ENCODE measurements around the gene RGS2.

The RGS2 gene

DNA sequence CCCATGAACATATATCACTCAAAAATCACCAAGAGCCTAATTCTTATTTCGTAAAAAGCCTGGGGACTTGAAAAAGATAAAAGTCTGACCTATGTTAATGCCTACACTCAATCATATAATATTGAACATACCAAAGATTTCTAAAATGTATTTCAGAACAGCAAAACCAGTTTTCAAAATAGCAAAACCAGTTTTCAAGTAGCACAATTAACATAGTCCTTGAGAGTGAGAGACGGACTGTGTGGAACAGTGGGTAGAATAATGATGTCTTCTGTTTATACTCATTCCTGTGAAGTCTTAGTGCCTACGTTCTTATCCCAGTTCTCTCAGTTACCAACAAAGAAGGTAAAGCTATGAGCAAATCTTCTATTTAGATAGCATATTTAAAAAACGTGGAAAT lies 22.3 kb upstream of the RGS2 start:
- TF ChIP-seq, protein P1, sequence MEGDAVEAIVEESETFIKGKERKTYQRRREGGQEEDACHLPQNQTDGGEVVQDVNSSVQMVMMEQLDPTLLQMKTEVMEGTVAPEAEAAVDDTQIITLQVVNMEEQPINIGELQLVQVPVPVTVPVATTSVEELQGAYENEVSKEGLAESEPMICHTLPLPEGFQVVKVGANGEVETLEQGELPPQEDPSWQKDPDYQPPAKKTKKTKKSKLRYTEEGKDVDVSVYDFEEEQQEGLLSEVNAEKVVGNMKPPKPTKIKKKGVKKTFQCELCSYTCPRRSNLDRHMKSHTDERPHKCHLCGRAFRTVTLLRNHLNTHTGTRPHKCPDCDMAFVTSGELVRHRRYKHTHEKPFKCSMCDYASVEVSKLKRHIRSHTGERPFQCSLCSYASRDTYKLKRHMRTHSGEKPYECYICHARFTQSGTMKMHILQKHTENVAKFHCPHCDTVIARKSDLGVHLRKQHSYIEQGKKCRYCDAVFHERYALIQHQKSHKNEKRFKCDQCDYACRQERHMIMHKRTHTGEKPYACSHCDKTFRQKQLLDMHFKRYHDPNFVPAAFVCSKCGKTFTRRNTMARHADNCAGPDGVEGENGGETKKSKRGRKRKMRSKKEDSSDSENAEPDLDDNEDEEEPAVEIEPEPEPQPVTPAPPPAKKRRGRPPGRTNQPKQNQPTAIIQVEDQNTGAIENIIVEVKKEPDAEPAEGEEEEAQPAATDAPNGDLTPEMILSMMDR (IDR thresholded peaks at IDR 0.05) = no peak
- Histone ChIP-seq H3K27me3 (no peaks in the 10 kb centered on the region), H3K4me3 (ENCODE audit: low read depth in 1 of 2, low read length in 1 of 2) (no peak overlapping the region), H3K27ac (no peak overlapping the region), H3K4me1 (ENCODE audit: control insufficient read depth in 1 of 2, insufficient read depth in 1 of 2, low read depth in 1 of 2, low read length in 1 of 2) (no peaks in the 10 kb centered on the region), H3K36me3 (no peaks in the 10 kb centered on the region), H3K9me3 (no peaks in the 10 kb centered on the region)

DNA sequence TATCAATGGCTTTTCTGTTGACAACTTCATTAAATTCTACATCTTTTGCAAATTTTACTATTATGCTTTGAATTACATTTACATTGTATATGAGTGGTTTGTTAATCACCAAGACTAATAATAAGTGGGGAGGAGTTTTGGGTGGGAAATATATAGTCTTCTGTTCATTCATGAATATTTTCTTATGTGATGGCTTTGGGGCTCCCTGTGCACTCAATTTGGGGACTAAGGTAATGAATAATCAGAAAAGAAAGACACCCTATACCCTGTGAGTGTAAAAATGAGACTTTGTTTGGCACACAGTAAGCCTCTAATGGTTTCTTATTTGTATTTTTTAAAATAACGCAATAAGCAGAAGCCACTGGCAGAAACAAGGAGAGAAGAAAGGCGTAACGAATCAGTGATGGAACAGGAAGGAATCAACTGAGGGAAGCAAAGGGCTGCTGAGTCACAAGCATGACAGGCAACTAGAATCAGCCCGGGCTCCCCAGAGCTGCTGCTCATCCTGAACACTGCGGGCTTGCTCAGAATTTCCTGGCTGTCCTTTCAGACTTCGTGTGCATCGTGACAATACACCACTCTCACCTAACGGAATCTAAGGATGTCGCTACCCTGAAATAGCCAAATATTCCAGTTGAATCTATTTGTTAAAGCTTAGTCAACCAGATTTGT lies 20.8 kb upstream of the RGS2 start:
- no peaks in the 10 kb centered on the region for H3K4me1 ChIP-seq (ENCODE audit: control insufficient read depth in 1 of 2, insufficient read depth in 1 of 2, low read depth in 1 of 2, low read length in 1 of 2)
- no peaks in the 10 kb centered on the region for H3K27me3 ChIP-seq
- no peaks in the 10 kb centered on the region for H3K36me3 ChIP-seq
- TF ChIP-seq, protein P1 (IDR thresholded peaks at IDR 0.05) = no peak
- H3K9me3 ChIP-seq = no peaks in the 10 kb centered on the region
- peak overlapping the region; percentile 6 for H3K27ac ChIP-seq
- no peak overlapping the region for H3K4me3 ChIP-seq (ENCODE audit: low read depth in 1 of 2, low read length in 1 of 2)

DNA sequence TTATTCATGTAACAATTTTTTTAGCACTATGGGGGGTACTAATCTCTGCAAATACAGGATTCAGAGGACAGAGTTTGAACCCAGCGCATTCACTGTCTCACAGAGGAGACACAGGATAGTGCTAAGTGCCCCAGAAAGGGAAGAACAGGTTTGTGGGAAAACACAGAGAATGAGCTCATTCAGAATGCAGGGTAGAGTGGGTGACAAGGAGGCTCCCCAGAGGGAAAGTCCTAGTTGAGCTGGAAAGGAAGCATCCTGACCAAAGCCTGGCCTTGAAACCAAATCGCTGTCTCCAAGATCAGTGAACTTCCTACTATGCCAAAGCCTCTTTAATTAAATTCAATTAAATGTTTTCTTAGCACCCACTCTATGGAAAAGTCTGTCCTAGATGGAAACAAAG lies 19.0 kb upstream of the RGS2 start:
- H3K4me1 ChIP-seq (ENCODE audit: control insufficient read depth in 1 of 2, insufficient read depth in 1 of 2, low read depth in 1 of 2, low read length in 1 of 2) = no peaks in the 10 kb centered on the region
- H3K36me3 ChIP-seq = no peaks in the 10 kb centered on the region
- H3K9me3 ChIP-seq = no peaks in the 10 kb centered on the region
- no peak overlapping the region for H3K4me3 ChIP-seq (ENCODE audit: low read depth in 1 of 2, low read length in 1 of 2)
- TF ChIP-seq, protein P1 (IDR thresholded peaks at IDR 0.05) = no peak
- H3K27me3 ChIP-seq = no peaks in the 10 kb centered on the region
- H3K27ac ChIP-seq = no peak overlapping the region

DNA sequence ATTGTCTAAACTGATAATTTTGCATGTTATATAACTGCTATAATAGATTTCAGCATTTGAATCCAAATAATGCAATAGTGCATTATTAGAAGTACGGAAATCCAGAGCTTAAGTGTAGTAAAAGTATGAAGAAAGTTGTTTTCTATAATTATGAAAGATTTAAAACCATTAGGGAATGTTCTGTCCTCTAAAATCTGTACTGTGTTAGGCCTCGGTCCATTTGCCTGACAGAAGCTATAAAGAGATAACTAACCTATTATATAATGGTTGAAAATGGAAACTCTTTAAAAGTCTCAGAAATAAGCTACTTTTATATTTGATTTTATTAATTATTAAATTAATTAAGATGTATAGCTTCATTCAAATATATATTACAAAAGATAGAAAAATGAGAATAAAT lies 16.2 kb upstream of the RGS2 start:
- Histone ChIP-seq H3K4me1 (ENCODE audit: control insufficient read depth in 1 of 2, insufficient read depth in 1 of 2, low read depth in 1 of 2, low read length in 1 of 2) (peaks cover 0 to under 1% of the 10 kb centered on the region in 2 experiments), H3K27ac (no peak overlapping the region), H3K27me3 (no peaks in the 10 kb centered on the region), H3K4me3 (ENCODE audit: low read depth in 1 of 2, low read length in 1 of 2) (no peak overlapping the region), H3K36me3 (no peaks in the 10 kb centered on the region), H3K9me3 (no peaks in the 10 kb centered on the region)
- TF ChIP-seq, protein P1 (IDR thresholded peaks at IDR 0.05) = no peak

DNA sequence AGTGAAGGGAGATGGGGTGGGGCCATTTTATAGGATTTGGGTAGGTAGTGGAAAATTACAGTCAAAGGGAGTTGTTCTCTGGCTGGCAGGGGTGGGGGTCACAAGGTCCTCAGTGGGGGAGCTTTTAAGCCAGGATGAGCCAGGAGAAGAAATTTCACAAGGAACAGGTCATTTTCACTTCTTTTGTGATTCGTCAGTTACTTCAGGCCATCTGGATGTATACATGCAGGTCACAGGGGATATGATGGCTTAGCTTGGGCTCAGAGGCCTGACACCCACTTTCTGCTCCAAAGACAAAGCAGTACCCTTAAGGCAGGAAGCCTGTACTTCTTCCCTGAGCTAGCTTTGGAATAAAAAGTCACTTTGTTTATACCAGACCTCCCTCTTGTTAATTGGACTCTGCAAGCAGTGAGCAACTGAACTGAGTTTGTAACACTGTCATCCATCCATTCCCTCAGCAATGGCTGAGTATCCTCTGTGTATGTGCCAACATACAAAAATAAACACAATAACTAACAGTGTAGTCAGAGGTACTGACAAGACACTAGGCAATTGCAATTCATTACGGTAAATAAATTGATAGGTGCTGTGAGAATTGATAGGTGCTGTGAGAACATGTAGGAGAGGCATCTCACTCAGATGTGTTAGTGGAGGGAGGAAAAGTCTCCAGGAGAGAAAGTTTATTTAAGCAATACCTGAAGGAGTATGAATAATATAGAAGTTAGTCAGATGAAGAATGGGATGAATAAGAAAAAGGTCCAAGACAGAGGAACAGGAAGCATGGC lies 14.7 kb upstream of the RGS2 start:
- Histone ChIP-seq H3K4me3 (ENCODE audit: low read depth in 1 of 2, low read length in 1 of 2) (no peak overlapping the region), H3K36me3 (no peaks in the 10 kb centered on the region), H3K4me1 (ENCODE audit: control insufficient read depth in 1 of 2, insufficient read depth in 1 of 2, low read depth in 1 of 2, low read length in 1 of 2) (peaks cover 4 to 9% of the 10 kb centered on the region in 2 experiments), H3K9me3 (no peaks in the 10 kb centered on the region), H3K27me3 (no peaks in the 10 kb centered on the region), H3K27ac (no peak overlapping the region)
- TF ChIP-seq, protein P1 (IDR thresholded peaks at IDR 0.05) = no peak

All from neutrophil (primary cell).